ENCODE data around the gene ELMOD3. TPM values are rescaled to one million over a fixed set of nuclear protein-coding genes. Genes with fewer than 3 reads are reported as not detected.
"Not testable (repeated sequence)": the region's sequence is repeated elsewhere in the genome, so short reads cannot be mapped to it uniquely, and the experiment has no call there.

The ELMOD3 gene
- polyA plus RNA-seq, 1 of the 3 experiments (the other 2 are of a cell fraction) = 15.4 TPM

DNA sequence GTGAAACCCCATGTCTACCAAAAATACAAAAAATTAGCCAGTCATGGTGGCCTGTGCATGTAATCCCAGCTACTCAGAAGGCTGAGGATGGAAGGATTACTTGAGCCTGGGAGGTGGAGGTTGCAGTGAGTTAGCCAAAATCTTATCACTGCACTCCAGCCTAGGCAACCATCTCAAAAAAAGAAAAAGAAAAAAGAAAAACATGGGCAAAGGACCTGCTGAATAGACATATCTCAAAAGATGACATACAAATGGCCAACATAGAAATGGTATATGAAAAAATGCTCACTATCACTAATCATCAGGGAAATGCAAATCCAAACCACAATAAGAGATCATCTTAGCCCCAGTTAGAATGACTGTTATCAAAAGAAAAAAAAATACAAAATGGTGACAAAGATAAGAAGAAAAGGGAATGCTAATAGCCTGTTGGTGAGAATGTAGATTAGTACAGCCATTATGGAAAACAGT lies 25.4 kb upstream of the ELMOD3 start:
- ChIA-PET POLR2A (interaction anchor here (0.9 to 1.6 kb wide), 2 partner anchors 17 to 20 kb away, joined by 3 to 4 read pairs; no protein-coding TSS in a partner anchor), CTCF (interaction anchor here (0.9 kb wide), 1 partner anchor 36 kb away, joined by 3 read pairs; no protein-coding TSS in a partner anchor)
- Histone ChIP-seq H3F3A (replicated peaks; ENCODE audit: insufficient read depth) (peaks cover 3% of the 10 kb centered on the region), H3K4me2 (peak overlapping the region; percentile 100), H3K27ac (ENCODE audit: low read depth in 2 of 2, low read length in 1 of 2) (no peak overlapping the region), H4K20me1 (ENCODE audit: insufficient read depth) (peaks cover 29% of the 10 kb centered on the region), H3K36me3 (replicated peaks in 1 of 2; ENCODE audit: control insufficient read depth in 1 of 2, insufficient read depth in 2 of 2, low read length in 1 of 2) (peaks cover 15 to 23% of the 10 kb centered on the region in 2 experiments), H3K79me2 (ENCODE audit: insufficient read depth) (peaks cover 36% of the 10 kb centered on the region), H3K9me3 (no peaks in the 10 kb centered on the region), H3K9ac (no peak overlapping the region), H3K4me1 (ENCODE audit: control insufficient read depth in 1 of 2, insufficient read depth in 2 of 2, low read depth in 1 of 2, low read length in 1 of 2) (peaks cover 7 to 24% of the 10 kb centered on the region in 2 experiments; a peak in 3 of 4 replicates), H3K27me3 (ENCODE audit: insufficient read depth) (no peaks in the 10 kb centered on the region), H3K9me2 (no peaks in the 10 kb centered on the region), H3K4me3 (ENCODE audit: low read depth in 2 of 2, low read length in 1 of 2) (no peak overlapping the region), H2AFZ (ENCODE audit: low read depth) (no peak overlapping the region)
- TF ChIP-seq TEAD4 (IDR thresholded peaks at IDR 0.05; ENCODE audit: borderline replicate concordance, insufficient read depth) = no peak
- DNase-seq = no peak

DNA sequence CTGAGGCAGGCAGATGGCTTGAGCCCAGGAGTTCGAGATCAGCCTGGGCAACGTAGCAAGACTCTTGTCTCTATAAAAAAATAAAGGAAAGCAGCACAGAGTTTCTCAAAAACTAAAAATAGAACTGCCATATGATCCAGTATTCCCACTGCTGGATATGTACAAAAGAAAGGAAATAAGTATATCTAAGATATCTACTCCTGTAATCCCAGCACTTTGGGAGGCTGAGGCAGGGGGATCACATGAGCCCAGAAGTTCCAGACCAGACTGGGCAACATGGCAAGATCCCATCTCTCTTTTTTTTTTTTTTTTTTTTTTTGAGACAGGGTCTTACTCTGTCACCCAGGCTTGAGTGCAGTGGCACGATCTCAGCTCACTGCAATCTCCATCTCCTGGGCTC lies 24.9 kb upstream of the ELMOD3 start:
- H3F3A ChIP-seq (replicated peaks; ENCODE audit: insufficient read depth); H3K27ac ChIP-seq (ENCODE audit: low read depth in 2 of 2, low read length in 1 of 2); H3K9ac ChIP-seq; H3K4me3 ChIP-seq (ENCODE audit: low read depth in 2 of 2, low read length in 1 of 2); CTCF ChIA-PET; H3K4me2 ChIP-seq; H3K9me2 ChIP-seq; H2AFZ ChIP-seq (ENCODE audit: low read depth); DNase-seq; H3K9me3 ChIP-seq; H3K27me3 ChIP-seq (ENCODE audit: insufficient read depth): not testable (repeated sequence)
- 82% methylated on average over 3 of the region's 3 CpGs for WGBS (ENCODE audit: low lambda C conversion rate)
- Histone ChIP-seq H4K20me1 (ENCODE audit: insufficient read depth) (peaks cover 27% of the 10 kb centered on the region), H3K36me3 (replicated peaks in 1 of 2; ENCODE audit: control insufficient read depth in 1 of 2, insufficient read depth in 2 of 2, low read length in 1 of 2) (peaks cover 10 to 18% of the 10 kb centered on the region in 2 experiments), H3K4me1 (ENCODE audit: control insufficient read depth in 1 of 2, insufficient read depth in 2 of 2, low read depth in 1 of 2, low read length in 1 of 2) (peaks cover 7 to 23% of the 10 kb centered on the region in 2 experiments; a peak in 3 of 4 replicates), H3K79me2 (ENCODE audit: insufficient read depth) (peaks cover 31% of the 10 kb centered on the region)
- POLR2A ChIA-PET = interaction anchor here (0.9 kb wide), 1 partner anchor 21 kb away, joined by 3 read pairs; no protein-coding TSS in a partner anchor

DNA sequence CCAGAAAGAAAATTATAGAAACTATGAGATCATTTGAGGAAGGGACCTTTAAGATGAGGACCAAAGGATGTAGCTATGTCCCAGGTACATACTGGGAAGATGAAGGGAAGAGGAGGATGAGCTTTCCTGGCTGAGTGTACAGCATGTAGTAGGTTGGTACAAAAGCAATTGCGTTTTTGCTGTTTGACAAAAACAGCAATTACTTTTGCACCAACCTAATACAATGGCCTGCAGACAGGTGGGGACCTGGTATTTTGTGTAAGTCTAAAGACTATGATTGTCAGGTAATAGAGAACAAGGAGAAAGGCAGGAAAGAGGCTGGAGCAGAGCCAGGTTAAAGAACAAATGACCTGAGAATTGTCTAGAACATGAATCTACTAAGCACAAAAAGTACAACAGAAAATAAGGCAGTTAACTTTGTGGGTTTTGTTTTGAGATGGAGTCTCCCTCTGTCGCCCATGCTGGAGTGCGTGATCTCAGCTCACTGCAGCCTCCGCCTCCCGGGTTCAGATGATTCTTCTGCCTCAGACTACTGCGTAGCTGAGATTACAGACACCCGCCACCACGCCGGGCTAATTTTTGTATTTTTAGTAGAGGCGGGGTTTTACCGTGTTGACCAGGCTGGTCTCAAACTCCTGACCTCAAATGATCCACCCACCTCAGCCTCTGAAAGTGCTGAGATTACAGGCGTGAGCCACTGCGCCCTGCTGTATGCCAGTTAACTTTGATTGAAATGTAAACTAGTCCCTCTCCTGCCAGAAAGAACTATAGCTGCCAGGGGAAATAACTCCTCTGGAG lies 23.5 kb upstream of the ELMOD3 start:
- Histone ChIP-seq H3K4me2 (no peak overlapping the region), H4K20me1 (ENCODE audit: insufficient read depth) (peaks cover 13% of the 10 kb centered on the region), H2AFZ (ENCODE audit: low read depth) (no peak overlapping the region), H3K79me2 (ENCODE audit: insufficient read depth) (peaks cover 18% of the 10 kb centered on the region), H3K9ac (no peak overlapping the region), H3K27ac (ENCODE audit: low read depth in 2 of 2, low read length in 1 of 2) (no peak overlapping the region), H3K9me2 (no peaks in the 10 kb centered on the region), H3K9me3 (no peaks in the 10 kb centered on the region), H3K4me3 (ENCODE audit: low read depth in 2 of 2, low read length in 1 of 2) (no peak overlapping the region), H3F3A (replicated peaks; ENCODE audit: insufficient read depth) (peaks cover 3% of the 10 kb centered on the region), H3K4me1 (ENCODE audit: control insufficient read depth in 1 of 2, insufficient read depth in 2 of 2, low read depth in 1 of 2, low read length in 1 of 2) (peaks cover 0 to 11% of the 10 kb centered on the region in 2 experiments; a peak in 2 of 4 replicates), H3K36me3 (replicated peaks in 1 of 2; ENCODE audit: control insufficient read depth in 1 of 2, insufficient read depth in 2 of 2, low read length in 1 of 2) (peaks cover 4 to 10% of the 10 kb centered on the region in 2 experiments), H3K27me3 (ENCODE audit: insufficient read depth) (no peaks in the 10 kb centered on the region)
- 90% methylated on average over 13 of the region's 13 CpGs for WGBS (ENCODE audit: low lambda C conversion rate)
- DNase-seq = no peak
- POLR2A ChIA-PET = no interaction called here
- no peak for TF ChIP-seq SIN3A (IDR thresholded peaks at IDR 0.05; ENCODE audit: borderline replicate concordance, low read depth, low read length)
- no peak for TF ChIP-seq FOXJ3 (CRISPR knock-in tag; IDR thresholded peaks at IDR 0.05)
- TF ChIP-seq RXRA (IDR thresholded peaks at IDR 0.05; ENCODE audit: borderline replicate concordance, low read depth) = no peak
- no peak for TF ChIP-seq NRF1 (IDR thresholded peaks at IDR 0.05; ENCODE audit: low read depth, low read length)
- no peak for TF ChIP-seq GABPA (IDR thresholded peaks at IDR 0.05; ENCODE audit: low read depth)
- no peak for TF ChIP-seq MXI1 (IDR thresholded peaks at IDR 0.05; ENCODE audit: low read depth, low read length)
- TF ChIP-seq CHD2 (IDR thresholded peaks at IDR 0.05; ENCODE audit: low read length, partially characterized antibody) = no peak
- TF ChIP-seq POLR2AphosphoS5 (IDR thresholded peaks at IDR 0.05; ENCODE audit: low read depth, low read length) = no peak
- no peak for TF ChIP-seq NFIC (IDR thresholded peaks at IDR 0.05; ENCODE audit: borderline replicate concordance)
- no peak for TF ChIP-seq YY1 (IDR thresholded peaks at IDR 0.05; ENCODE audit: low read depth)
- TF ChIP-seq, protein P1, sequence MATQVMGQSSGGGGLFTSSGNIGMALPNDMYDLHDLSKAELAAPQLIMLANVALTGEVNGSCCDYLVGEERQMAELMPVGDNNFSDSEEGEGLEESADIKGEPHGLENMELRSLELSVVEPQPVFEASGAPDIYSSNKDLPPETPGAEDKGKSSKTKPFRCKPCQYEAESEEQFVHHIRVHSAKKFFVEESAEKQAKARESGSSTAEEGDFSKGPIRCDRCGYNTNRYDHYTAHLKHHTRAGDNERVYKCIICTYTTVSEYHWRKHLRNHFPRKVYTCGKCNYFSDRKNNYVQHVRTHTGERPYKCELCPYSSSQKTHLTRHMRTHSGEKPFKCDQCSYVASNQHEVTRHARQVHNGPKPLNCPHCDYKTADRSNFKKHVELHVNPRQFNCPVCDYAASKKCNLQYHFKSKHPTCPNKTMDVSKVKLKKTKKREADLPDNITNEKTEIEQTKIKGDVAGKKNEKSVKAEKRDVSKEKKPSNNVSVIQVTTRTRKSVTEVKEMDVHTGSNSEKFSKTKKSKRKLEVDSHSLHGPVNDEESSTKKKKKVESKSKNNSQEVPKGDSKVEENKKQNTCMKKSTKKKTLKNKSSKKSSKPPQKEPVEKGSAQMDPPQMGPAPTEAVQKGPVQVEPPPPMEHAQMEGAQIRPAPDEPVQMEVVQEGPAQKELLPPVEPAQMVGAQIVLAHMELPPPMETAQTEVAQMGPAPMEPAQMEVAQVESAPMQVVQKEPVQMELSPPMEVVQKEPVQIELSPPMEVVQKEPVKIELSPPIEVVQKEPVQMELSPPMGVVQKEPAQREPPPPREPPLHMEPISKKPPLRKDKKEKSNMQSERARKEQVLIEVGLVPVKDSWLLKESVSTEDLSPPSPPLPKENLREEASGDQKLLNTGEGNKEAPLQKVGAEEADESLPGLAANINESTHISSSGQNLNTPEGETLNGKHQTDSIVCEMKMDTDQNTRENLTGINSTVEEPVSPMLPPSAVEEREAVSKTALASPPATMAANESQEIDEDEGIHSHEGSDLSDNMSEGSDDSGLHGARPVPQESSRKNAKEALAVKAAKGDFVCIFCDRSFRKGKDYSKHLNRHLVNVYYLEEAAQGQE (IDR thresholded peaks at IDR 0.05; ENCODE audit: low read depth, low read length) = no peak
- TF ChIP-seq, protein P2, sequence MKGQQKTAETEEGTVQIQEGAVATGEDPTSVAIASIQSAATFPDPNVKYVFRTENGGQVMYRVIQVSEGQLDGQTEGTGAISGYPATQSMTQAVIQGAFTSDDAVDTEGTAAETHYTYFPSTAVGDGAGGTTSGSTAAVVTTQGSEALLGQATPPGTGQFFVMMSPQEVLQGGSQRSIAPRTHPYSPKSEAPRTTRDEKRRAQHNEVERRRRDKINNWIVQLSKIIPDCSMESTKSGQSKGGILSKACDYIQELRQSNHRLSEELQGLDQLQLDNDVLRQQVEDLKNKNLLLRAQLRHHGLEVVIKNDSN (IDR thresholded peaks at IDR 0.05; ENCODE audit: borderline replicate concordance, low read depth) = no peak
- CTCF ChIA-PET = interaction anchor here (1.2 kb wide), 1 partner anchor 9 kb away, joined by 4 read pairs; no protein-coding TSS in a partner anchor
